Thymus (tissue), 11 donors: Measurements from ENCODE around the gene DHX15. TPM values are rescaled to one million over a fixed set of nuclear protein-coding genes. Genes with fewer than 3 reads are reported as not detected.

Experiments used
- DNase-seq, 9 donors: peaks; one replicate each; pipeline ENCODE4 v3.0.0-alpha.2; 2013; ENCODE audit warnings: low spot score in 9 of 9, low read depth in 6 of 9, missing footprints in 1 of 9
- H3K27ac ChIP-seq, 2 donors: one replicate each; pipeline ENCODE4 v1.5.1; 2013; ENCODE audit warnings: control low read depth in 1 of 2, low read depth in 1 of 2, low read length in 1 of 2, mild to moderate bottlenecking in 1 of 2, moderate library complexity in 1 of 2
- H3K27me3 ChIP-seq, 2 donors: one replicate each; pipeline ENCODE4 v1.5.1; 2013; ENCODE audit warnings: low read length in 1 of 2; ENCODE audit not compliant: control insufficient read depth in 2 of 2, insufficient read depth in 1 of 2
- H3K36me3 ChIP-seq, 2 donors: one replicate each; pipeline ENCODE4 v1.5.1; 2013; ENCODE audit warnings: low read length in 1 of 2, mild to moderate bottlenecking in 1 of 2, moderate library complexity in 1 of 2; ENCODE audit not compliant: control insufficient read depth in 2 of 2, insufficient read depth in 2 of 2
- H3K4me1 ChIP-seq, 2 donors: one replicate each; pipeline ENCODE4 v1.5.1; 2013; ENCODE audit warnings: low read length in 2 of 2; ENCODE audit not compliant: control insufficient read depth in 2 of 2, insufficient read depth in 2 of 2
- H3K4me3 ChIP-seq, 2 donors: one replicate each; pipeline ENCODE4 v1.5.1; 2013; ENCODE audit warnings: low read length in 2 of 2, control low read depth in 1 of 2, mild to moderate bottlenecking in 1 of 2
- H3K9me3 ChIP-seq, 2 donors: one replicate each; pipeline ENCODE4 v1.5.1; 2013; ENCODE audit warnings: low read length in 1 of 2, mild to moderate bottlenecking in 1 of 2; ENCODE audit not compliant: control insufficient read depth in 2 of 2, insufficient read depth in 1 of 2
- WGBS: extraction: QIAGEN DNeasy Blood & Tissue Kit; methylation state at CpG from one replicate; pipeline ENCODE4 v1.1.7; 2013; 5-methylcytosine and 5-hydroxymethylcytosine counted together
- polyA plus RNA-seq: library from polyadenylated mRNA; stranded (reverse); fragments of 200-250 nt; gene quantifications from one replicate; pipeline ENCODE4 v1.2.3, GENCODE V29; 2013
- total RNA-seq: library from RNA; stranded (reverse); fragments of 120-200 nt; gene quantifications from one replicate; pipeline ENCODE4 v1.2.4, GENCODE V29; 2013
- donor health status: healthy.

Gene DHX15
- total and polyA plus RNA-seq, 2 donors, result 98.3 to 177 TPM

DNA sequence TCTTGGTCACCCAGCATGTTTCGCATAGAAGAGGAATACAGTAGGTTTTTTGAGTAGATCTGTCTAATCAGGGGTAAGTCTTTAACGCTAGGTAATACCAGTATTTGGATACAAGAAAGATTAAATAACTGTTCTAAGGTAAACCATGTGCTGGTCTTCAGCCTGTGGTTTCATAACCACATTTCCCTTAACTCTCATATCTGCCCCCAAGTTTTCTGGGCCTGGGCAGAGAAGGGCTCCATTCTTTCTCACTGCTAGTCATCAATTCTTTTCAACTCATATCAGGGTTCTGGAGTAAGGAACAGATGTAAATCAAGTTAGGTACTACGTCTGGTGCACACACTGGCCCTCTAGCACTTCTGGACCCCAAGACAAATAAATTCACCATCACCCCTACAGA, 49.0 kb downstream of the DHX15 start:
- Histone ChIP-seq H3K27me3 (no peaks in the 10 kb centered on the region), H3K27ac (no peak overlapping the region), H3K9me3 (no peaks in the 10 kb centered on the region), H3K4me3 (no peak overlapping the region), H3K4me1 (no peaks in the 10 kb centered on the region), H3K36me3 (peaks cover 16 to 64% of the 10 kb centered on the region in 2 donors)
- WGBS, result 92% methylated on average over 3 of the region's 3 CpGs
- DNase-seq, result no peak

DNA sequence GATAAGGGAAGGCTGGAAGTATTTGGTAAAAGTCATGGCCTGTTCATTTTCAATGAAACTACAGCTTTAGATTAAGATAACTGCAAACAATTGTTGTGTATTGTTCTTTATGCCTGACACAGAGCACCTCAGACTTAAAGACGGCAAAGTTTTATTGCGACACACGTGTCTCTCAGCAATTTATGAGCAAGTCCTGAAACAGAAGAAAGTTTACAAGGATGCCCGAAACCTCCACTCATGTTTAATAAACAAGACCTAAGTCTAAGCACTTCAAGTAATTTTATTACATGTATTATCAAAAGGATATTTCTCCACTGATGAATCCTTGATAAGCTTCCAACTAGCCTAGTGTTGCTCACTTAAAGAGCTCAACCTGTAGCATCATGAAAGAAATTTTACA, 51.0 kb downstream of the DHX15 start:
- Histone ChIP-seq H3K27me3 (no peaks in the 10 kb centered on the region), H3K4me3 (no peak overlapping the region), H3K9me3 (no peaks in the 10 kb centered on the region), H3K4me1 (no peaks in the 10 kb centered on the region), H3K36me3 (peaks cover 21 to 66% of the 10 kb centered on the region in 2 donors), H3K27ac (no peak overlapping the region)
- no peak for DNase-seq
- 99% methylated on average over 4 of the region's 4 CpGs for WGBS

DNA sequence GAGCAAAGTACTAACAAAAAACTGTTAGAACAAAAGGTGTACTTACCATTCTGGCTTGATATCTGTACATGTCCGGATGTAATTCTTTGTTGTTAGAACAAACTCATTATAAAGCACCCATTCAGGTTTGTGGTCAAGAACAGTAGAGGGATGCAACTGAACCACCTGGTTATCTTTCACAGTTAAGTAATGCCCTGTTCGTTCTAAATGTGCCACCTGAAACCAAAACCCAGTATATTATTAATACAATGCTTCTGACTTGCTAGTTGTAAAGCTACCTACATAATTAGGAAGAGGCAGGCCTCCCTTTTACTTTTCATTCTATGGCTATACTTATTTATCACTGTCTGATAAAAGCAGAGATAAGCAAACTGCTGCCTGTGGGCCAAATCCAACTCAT, 54.8 kb downstream of the DHX15 start:
- Histone ChIP-seq H3K4me1 (no peaks in the 10 kb centered on the region), H3K27me3 (no peaks in the 10 kb centered on the region), H3K27ac (no peak overlapping the region), H3K9me3 (no peaks in the 10 kb centered on the region), H3K36me3 (peaks cover 21 to 69% of the 10 kb centered on the region in 2 donors), H3K4me3 (no peak overlapping the region)
- 93% methylated on average over 2 of the region's 2 CpGs for WGBS
- DNase-seq, result no peak

DNA sequence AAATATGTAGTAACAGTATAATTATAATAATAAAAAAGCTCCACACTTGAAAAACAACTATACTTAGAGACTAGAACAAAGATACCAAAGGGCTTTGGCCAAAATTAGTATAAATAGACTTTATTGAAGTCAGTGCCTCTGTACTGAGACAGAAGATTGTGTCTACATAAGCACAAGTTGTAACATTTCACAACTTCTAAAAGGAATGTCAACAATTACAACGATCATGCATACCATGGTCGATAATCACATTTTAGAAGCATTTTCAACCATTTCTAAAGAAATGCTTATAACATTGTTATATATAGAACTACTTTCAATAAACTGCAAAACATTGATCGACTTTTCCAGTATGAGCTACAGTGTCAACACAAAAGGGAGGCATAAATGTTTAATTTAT, 57.0 kb downstream of the DHX15 start:
- H3K36me3 ChIP-seq, result peaks cover 22 to 63% of the 10 kb centered on the region in 2 donors
- H3K9me3 ChIP-seq, result no peaks in the 10 kb centered on the region
- no peaks in the 10 kb centered on the region for H3K4me1 ChIP-seq
- DNase-seq, result no peak
- H3K4me3 ChIP-seq, result no peak overlapping the region
- no peak overlapping the region for H3K27ac ChIP-seq
- H3K27me3 ChIP-seq, result no peaks in the 10 kb centered on the region
- WGBS, result over 99% methylated on average over 3 of the region's 3 CpGs

DNA sequence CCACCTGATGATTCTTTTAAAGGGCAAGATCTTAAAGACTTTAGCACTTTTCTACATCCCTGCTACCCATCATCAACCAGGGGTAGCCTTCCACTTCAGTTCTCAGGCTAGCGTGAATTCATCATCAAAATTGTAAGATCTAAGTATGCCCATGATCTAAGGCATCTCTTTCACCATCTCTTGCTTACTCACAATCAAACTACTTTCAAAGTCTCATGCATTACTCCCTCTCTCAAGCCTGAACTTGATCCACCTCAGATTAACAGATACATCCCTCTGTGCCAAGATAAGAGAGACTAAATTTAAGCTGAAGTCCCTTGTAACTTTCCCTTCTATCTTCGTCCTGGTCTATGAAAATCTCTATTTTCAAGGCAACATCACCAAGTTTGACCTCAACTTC, 62.8 kb downstream of the DHX15 start:
- Histone ChIP-seq H3K36me3 (peaks cover 16 to 47% of the 10 kb centered on the region in 2 donors), H3K27ac (no peak overlapping the region)

GRCh38 chr4:24519649-24520048, 64.7 kb downstream of the DHX15 start:
- H3K4me1 ChIP-seq, result no peaks in the 10 kb centered on the region
- DNase-seq, result no peak
- H3K4me3 ChIP-seq, result no peak overlapping the region

More for the DNA sequence above, 62.8 kb downstream of the DHX15 start:
- no peak for DNase-seq
- H3K9me3 ChIP-seq, result no peaks in the 10 kb centered on the region
- WGBS, result 97% methylated on average over 2 of the region's 2 CpGs
- no peaks in the 10 kb centered on the region for H3K4me1 ChIP-seq
- H3K4me3 ChIP-seq, result no peak overlapping the region
- H3K27me3 ChIP-seq, result no peaks in the 10 kb centered on the region

GRCh38 chr4:24517676-24518075, 66.7 kb downstream of the DHX15 start:
- WGBS, result 97% methylated on average over 2 of the region's 2 CpGs
- H3K4me3 ChIP-seq, result no peak overlapping the region
- no peaks in the 10 kb centered on the region for H3K9me3 ChIP-seq
- H3K4me1 ChIP-seq, result no peaks in the 10 kb centered on the region
- DNase-seq, result no peak
- H3K27ac ChIP-seq, result no peak overlapping the region
- H3K27me3 ChIP-seq, result no peaks in the 10 kb centered on the region
- H3K36me3 ChIP-seq, result peaks cover 10 to 32% of the 10 kb centered on the region in 2 donors

More at GRCh38 chr4:24519649-24520048, 64.7 kb downstream of the DHX15 start:
- H3K27me3 ChIP-seq, result no peaks in the 10 kb centered on the region
- no peaks in the 10 kb centered on the region for H3K9me3 ChIP-seq
- H3K36me3 ChIP-seq, result peaks cover 11 to 34% of the 10 kb centered on the region in 2 donors
- no peak overlapping the region for H3K27ac ChIP-seq
- WGBS, result 98% methylated on average over 1 of the region's 1 CpG

GRCh38 chr4:24516926-24517325, 67.4 kb downstream of the DHX15 start:
- H3K9me3 ChIP-seq, result no peaks in the 10 kb centered on the region
- H3K27ac ChIP-seq, result no peak overlapping the region
- no peak overlapping the region for H3K4me3 ChIP-seq
- H3K36me3 ChIP-seq, result peaks cover 10 to 28% of the 10 kb centered on the region in 2 donors
- no peak for DNase-seq
- no peaks in the 10 kb centered on the region for H3K4me1 ChIP-seq
- no peaks in the 10 kb centered on the region for H3K27me3 ChIP-seq

DNA sequence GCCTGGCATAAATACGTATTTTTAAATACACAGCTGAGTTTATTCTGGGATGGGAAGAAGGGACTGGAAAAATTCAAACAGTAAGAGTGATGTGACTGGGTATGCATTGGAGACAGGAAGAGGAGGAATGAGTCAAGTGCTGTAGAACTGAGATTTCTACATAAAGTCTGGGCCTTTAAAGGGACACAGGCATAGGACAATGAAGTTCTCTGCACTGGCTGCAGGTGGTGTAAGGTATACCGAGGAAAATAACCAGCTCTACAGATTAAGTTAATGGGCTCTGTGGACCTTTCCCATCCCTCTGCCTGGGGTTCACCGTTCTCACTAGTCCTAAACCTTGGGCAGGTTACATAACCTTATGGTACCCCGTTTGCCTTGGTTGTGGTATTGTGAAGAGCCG, 68.7 kb downstream of the DHX15 start:
- Histone ChIP-seq H3K9me3 (no peaks in the 10 kb centered on the region), H3K4me3 (no peak overlapping the region), H3K4me1 (no peaks in the 10 kb centered on the region), H3K27ac (no peak overlapping the region), H3K36me3 (peaks cover 10 to 21% of the 10 kb centered on the region in 2 donors), H3K27me3 (no peaks in the 10 kb centered on the region)
- WGBS, result 96% methylated on average over 5 of the region's 5 CpGs
- DNase-seq, result no peak

DNA sequence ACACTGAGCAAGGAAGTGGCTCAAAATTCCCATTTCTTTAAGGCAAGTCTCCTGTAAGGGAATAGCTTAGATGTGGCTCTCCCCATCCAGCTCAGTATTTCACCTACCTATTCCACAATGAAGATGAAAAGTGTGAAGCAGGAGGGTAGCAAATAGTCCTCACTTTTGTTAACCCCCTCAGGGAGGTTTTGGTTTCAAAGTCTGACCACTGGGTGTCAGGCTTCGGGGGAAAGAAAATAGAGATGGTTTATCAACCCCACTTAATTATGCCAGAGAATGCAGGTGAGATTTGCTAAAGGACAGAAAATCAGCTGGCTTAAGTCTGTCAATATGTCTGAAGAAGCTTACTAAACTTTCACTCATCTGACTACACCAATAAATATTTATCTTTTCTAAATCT, 69.5 kb downstream of the DHX15 start:
- no peaks in the 10 kb centered on the region for H3K27me3 ChIP-seq
- H3K4me1 ChIP-seq, result no peaks in the 10 kb centered on the region
- no peak overlapping the region for H3K4me3 ChIP-seq
- H3K9me3 ChIP-seq, result no peaks in the 10 kb centered on the region
- H3K27ac ChIP-seq, result no peak overlapping the region
- H3K36me3 ChIP-seq, result peaks cover 8 to 17% of the 10 kb centered on the region in 2 donors
- 79% methylated on average over 1 of the region's 1 CpG for WGBS
- DNase-seq, result no peak
